Measurements from ENCODE around the gene TRMT1.

TRMT1 gene

GRCh38 chr19:13120031-13120430 is 3.5 kb upstream of the TRMT1 start:
- no peak for DNase-seq (ENCODE audit: low spot score)
- H3K4me3 ChIP-seq: peak overlapping the region; percentile 89
- H3K27ac ChIP-seq: no peak overlapping the region

GRCh38 chr19:13119627-13120026 is 3.1 kb upstream of the TRMT1 start:
- Histone ChIP-seq H3K4me3 (peak overlapping the region; percentile 89), H3K27ac (no peak overlapping the region)
- no peak for DNase-seq (ENCODE audit: low spot score)
- TF ChIP-seq CTCF (IDR thresholded peaks at IDR 0.05): no peak

More at GRCh38 chr19:13120031-13120430, 3.5 kb upstream of the TRMT1 start:
- no peak for TF ChIP-seq CTCF (IDR thresholded peaks at IDR 0.05)

- no peak for DNase-seq (ENCODE audit: low spot score)
- Histone ChIP-seq H3K27ac (peak overlapping the region in 1 of 2 donors; percentile 37), H3K4me3 (peak overlapping the region; percentile 89)
- TF ChIP-seq CTCF (IDR thresholded peaks at IDR 0.05): no peak
Measured at GRCh38 chr19:13118424-13119193, 2.1 kb upstream of the TRMT1 start.

- TF ChIP-seq CTCF (IDR thresholded peaks at IDR 0.05): no peak
- DNase-seq (ENCODE audit: low spot score): peak; percentile 90
- peak within 1 kb of the TSS; percentile 48 to 74 for H3K27ac ChIP-seq
- peak within 1 kb of the TSS; percentile 89 for H3K4me3 ChIP-seq
Measured at GRCh38 chr19:13117772-13118423, 1.4 kb upstream of the TRMT1 start, which contains the start of gene NACC1. Gene NACC1 (plus strand): TSS chr19:13118264. CDS start chr19:13135208, 16,944 bp downstream.

- DNase-seq (ENCODE audit: low spot score): no peak
- TF ChIP-seq CTCF (IDR thresholded peaks at IDR 0.05): no peak
Measured at GRCh38 chr19:13117176-13117771, 734 bp upstream of the TRMT1 start.

GRCh38 chr19:13115936-13116281 is 631 bp downstream of the TRMT1 start:
- peak overlapping the region; percentile 89 for H3K4me3 ChIP-seq
- no peak for DNase-seq (ENCODE audit: low spot score)
- TF ChIP-seq CTCF (IDR thresholded peaks at IDR 0.05): no peak
- peak overlapping the region in 1 of 2 donors; percentile 74 for H3K27ac ChIP-seq

More at GRCh38 chr19:13117176-13117771, 734 bp upstream of the TRMT1 start:
- H3K4me3 ChIP-seq: peak overlapping the region; percentile 89
- H3K27ac ChIP-seq: peak overlapping the region; percentile 48 to 74
